ENCODE data around the gene TMUB1.

TMUB1 gene

DNA sequence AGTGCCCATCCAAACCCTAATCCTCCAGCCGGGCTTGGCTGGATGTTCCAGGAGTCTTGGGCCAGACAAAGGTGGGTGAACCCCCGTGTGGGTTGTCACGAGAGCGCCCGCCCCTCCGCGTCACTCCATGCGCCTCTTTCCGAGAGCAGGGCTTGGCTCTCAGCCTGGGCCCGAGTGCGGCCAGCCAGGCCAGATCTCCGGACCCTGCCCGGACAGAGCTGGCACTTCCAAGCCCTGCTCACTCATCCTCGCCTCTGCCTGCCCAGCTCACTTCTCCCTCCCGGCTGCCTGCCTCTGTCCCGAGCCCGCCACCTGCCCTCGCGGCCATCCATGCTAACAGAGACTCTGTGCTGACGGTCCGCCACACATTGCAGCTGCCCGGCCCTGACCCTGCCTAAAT lies 37.6 kb upstream of the TMUB1 start:
- no peak for FAIRE-seq

GRCh38 chr7:151119902-151120301 lies 36.6 kb upstream of the TMUB1 start:
- FAIRE-seq = no peak

DNA sequence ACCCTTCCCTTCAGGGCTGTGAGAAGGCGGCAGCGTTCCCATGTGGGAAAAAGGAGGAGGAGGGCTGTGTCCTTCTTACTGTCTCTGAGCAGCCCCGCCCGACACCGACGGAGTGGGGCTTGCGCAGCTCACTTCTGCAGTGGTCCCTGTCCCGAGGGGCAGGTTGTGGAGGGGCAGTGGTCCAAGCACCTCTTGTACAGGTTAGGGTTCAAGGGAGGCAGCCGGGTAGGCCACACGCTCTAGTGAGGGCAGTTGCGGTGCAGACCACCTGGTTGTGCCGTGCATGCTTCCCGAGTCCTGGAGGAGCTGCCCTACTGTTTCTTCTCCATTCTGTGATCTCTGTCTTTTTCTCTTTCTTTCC lies 35.7 kb upstream of the TMUB1 start:
- no peak for FAIRE-seq

DNA sequence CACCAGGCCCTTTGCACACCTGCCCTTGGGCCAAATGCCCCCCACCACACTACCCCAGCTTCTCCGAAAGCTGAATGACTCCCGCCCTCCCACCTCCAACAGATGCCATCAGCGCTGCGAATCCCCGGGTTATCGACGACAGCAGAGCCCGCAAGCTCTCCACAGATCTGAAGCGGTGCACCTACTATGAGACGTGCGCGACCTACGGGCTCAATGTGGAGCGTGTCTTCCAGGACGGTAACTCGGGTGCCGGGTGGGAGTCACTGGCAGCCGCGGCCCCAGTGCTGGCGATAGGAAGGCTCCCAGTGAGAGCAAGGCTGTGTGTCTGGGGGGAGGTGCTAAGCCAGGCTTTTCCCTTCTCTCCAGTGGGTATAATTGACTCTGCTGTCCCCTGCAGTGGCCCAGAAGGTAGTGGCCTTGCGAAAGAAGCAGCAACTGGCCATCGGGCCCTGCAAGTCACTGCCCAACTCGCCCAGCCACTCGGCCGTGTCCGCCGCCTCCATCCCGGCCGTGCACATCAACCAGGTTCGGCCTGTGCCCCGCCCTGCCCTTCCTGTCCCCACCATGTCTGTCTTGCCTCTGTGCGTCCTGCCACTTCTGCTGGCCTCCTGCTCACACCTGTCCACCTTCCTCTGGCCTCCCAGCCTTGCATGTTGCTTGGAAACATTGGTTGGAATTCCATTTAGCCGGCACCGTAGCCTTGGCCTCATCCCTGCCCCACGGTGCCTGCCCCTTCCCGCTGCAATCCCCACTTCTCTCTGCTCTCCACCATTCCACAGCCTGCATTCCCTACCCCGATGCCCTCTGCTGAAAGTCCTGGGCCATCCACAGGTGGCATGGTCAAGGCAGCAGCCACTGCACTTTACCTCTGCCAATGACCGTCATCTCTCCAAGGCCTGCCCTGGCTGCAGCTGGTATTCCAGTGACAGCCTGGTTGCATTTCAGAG lies 35.1 kb upstream of the TMUB1 start:
- FAIRE-seq = no peak

DNA sequence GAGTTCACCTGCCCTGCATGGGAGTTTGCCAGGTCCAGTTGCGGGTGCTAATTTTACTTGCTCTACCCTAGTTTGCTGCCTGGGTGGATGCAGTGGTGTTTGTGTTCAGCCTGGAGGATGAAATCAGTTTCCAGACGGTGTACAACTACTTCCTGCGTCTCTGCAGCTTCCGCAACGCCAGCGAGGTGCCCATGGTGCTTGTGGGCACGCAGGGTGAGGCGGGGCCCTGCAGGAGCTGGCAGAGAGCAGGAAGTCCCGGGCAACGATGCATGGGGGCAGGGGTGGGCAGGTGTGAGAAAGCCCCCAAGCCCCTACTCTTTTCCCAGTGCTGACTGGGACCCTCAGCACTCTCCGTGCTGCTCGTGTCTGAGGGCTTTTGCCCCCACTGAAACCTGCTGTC lies 34.3 kb upstream of the TMUB1 start:
- no peak for FAIRE-seq

DNA sequence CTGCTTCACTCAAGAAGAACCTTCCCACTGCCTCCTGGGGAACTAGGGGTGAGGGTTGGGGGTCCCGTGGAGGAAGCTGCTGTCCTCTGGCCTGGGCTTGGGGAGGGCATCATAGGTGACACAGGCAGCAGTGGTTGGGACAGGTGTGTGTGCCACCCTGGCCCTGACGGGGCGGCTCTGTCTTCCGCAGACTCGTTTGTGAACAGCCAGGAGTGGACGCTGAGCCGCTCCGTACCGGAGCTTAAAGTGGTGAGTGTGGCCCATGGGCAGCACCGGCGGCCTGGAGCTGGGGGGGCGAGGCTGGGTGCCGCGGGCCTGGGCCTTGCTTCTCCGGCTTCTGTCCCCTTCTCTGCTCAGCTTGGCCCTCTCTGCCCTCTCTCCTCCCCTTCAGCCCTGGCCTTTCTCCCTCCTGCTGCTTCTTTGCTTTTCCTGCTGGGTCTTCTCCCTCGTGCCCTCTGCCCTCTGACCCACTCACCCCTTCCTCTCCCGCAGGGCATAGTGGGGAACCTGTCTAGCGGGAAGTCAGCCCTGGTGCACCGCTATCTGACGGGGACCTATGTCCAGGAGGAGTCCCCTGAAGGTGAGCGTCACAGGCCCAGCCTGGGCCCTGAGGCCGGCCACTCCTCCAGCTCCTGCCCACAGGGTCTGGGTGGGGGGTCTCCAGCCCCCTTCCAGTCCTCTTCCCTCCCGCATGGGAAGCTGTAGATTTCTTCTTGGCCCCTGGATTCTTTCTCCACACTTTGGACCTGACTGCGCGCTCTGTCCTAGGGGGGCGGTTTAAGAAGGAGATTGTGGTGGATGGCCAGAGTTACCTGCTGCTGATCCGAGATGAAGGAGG lies 33.5 kb upstream of the TMUB1 start:
- no peak for FAIRE-seq

DNA sequence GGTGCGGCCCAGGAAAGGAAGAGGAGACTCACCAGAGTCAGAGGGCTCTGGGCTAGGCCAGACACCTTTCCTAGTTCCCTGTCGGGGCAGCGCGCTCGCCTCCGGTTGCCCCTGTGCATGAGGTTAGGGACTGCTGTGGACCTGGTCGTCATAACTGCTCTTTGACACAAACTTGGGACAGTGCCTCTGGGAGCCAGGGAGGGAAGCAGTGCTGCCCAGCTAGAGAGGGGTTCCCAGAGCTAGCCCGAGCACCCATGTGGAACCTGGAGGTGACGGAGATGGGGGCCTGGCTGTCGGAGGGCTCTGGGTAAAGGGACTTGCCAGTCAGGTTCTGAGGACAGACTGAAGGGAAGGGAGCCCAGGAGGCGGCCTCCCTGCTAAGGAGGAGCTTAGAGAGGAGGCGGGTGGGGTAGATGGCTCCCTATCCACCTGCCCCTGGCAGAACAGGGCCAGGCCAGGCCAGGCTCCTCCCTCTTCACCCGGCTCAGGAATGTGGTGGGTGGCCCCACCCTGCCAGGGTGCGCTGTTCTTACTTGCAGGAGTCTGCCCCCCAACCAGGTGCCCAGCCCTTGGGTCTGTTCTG lies 32.6 kb upstream of the TMUB1 start:
- no peak for FAIRE-seq

- FAIRE-seq = no peak
Measured at GRCh38 chr7:151115121-151115835, 32.0 kb upstream of the TMUB1 start.

DNA sequence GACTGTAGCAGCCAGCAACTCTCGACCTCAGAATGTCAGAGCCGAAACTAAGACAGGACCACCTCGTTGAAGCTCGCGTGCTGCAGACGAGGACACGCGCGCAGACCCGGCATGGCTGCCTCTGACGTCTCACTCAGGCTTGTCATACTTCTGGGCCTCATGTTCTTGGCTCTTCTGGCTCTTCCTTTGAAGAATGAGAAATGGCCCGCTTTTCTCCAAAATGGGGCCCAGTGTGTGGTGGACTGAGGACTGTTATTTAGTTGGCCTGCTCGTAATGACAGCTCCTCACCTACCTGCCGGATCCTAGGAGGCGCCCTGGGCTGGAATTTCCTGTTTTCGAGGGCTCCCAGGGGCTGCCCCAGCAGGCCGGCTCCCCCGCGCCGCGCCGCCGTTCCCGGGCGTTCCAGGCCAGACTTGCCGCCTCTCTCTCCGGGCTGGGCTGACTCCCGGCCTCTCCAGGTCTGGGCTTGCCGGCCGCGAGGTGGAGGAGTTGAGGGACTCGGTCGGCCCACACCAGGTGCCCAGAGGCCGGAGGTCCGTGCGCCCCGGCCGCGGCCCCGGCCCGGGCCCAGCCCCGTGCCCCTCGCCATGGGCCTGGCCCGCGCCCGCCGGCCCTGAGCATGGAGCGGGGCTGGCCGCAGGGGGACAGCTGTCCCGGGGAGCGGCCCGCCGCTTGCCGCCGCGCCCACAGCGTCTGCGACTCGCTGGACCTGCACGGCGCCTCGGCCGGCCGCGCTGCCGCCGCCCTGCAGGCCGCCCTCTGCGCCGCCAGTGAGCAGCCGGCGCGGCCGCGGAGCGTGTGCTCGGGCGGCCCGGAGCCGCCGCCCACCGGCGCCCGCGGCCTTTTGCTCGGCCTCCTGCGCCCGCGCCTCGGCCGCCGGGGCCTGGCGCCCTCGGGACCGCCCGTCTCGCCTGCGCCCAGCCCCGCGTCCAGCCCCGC lies 31.1 kb upstream of the TMUB1 start:
- no peak for FAIRE-seq

GRCh38 chr7:151113344-151114150 lies 30.3 kb upstream of the TMUB1 start:
- FAIRE-seq = no peak

DNA sequence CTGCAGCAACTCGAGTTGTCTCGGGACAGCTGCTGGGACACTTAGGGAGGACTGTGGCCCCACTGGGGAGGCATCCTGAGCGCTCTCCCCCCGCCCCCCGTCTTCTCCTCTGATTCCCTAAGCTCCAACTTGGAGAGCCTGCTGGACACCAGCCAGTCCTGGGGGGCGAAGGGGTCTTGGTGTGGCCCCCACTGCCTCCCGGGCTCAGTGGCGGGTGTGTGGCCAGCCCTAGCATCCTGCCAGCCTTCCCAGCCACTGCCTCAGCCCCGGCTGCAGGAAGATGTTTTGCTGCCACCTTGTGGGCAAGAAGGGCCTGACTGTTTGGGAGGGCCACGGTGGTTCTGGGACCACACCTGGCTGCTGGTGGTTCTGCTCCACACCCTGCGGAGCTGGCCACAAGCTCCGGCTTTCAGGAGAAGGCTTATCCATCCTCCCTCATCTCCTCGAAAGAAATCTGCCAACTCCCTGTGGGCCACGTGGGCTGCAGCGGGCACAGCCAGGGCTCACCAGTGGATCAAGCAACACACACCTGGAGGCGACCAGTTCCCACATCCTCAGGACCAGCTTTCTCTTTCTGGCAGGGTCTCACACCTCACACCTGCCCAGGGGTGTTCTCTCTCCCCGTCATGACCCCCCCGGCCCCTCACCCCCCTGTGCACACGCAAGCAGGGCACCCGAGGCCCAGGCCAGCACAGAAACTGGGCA lies 27.8 kb upstream of the TMUB1 start:
- no peak for FAIRE-seq

GRCh38 chr7:151110236-151110940 lies 27.1 kb upstream of the TMUB1 start:
- no peak for FAIRE-seq

GRCh38 chr7:151109094-151110048 lies 26.1 kb upstream of the TMUB1 start:
- FAIRE-seq = no peak

GRCh38 chr7:151107882-151108281 lies 24.6 kb upstream of the TMUB1 start:
- FAIRE-seq = no peak

- FAIRE-seq = no peak
Measured at GRCh38 chr7:151104411-151105235, 21.3 kb upstream of the TMUB1 start.

- FAIRE-seq = no peak
Measured at GRCh38 chr7:151103973-151104372, 20.7 kb upstream of the TMUB1 start.

GRCh38 chr7:151102991-151103390 lies 19.7 kb upstream of the TMUB1 start:
- no peak for FAIRE-seq

Measured in islet of Langerhans (tissue), 1 donor.